Karpas-422 (cell line): ENCODE data around the gene TMEM35A. TPM values are rescaled to one million over a fixed set of nuclear protein-coding genes. Genes with fewer than 3 reads are reported as not detected.

Experiments
- DNase-seq: peaks from one replicate; pipeline ENCODE4 v3.0.0-alpha.2; 2015
- H2AFZ ChIP-seq: fragments of 200-600 bp; sonication (generic); 2 replicates; pipeline ENCODE4 v1.6.1; 2014; ENCODE audit warnings: antibody characterized with exemption, low read length, mixed read lengths
- H3K27ac ChIP-seq: fragments of 200-600 bp; sonication (generic); 2 replicates; pipeline ENCODE4 v1.5.1; 2014; ENCODE audit warnings: mild to moderate bottlenecking, low read length, moderate library complexity
- H3K27me3 ChIP-seq: fragments of 200-600 bp; sonication (generic); 2 replicates; pipeline ENCODE4 v1.6.1; 2014; ENCODE audit warnings: low read length, mixed read lengths
- H3K36me3 ChIP-seq: fragments of 200-600 bp; sonication (generic); 2 replicates; pipeline ENCODE4 v1.6.1; 2014; ENCODE audit warnings: low read length, mixed read lengths; ENCODE audit not compliant: insufficient read depth
- H3K4me1 ChIP-seq: fragments of 200-600 bp; sonication (generic); 2 replicates; pipeline ENCODE4 v1.6.1; 2014; ENCODE audit warnings: mild to moderate bottlenecking, low read length, mixed read lengths
- H3K4me2 ChIP-seq: fragments of 200-600 bp; sonication (generic); 2 replicates; pipeline ENCODE4 v1.6.1; 2014; ENCODE audit warnings: low read length, low read depth, mild to moderate bottlenecking; ENCODE audit not compliant: poor library complexity, severe bottlenecking
- H3K4me3 ChIP-seq: fragments of 200-600 bp; sonication (generic); 2 replicates; pipeline ENCODE4 v1.5.1; 2014; ENCODE audit warnings: mild to moderate bottlenecking, antibody characterized with exemption, low read length, mixed read lengths
- H3K79me2 ChIP-seq: fragments of 200-600 bp; sonication (generic); 2 replicates; pipeline ENCODE4 v1.6.1; 2014; ENCODE audit warnings: mild to moderate bottlenecking, low read length, mixed read lengths
- H3K9ac ChIP-seq: fragments of 200-600 bp; sonication (generic); 2 replicates; pipeline ENCODE4 v1.6.0; 2014; ENCODE audit warnings: low read length
- H3K9me2 ChIP-seq: fragments of 200-600 bp; sonication (generic), shearing (Covaris generic); replicated peaks from 2 replicates; pipeline ENCODE4 v1.6.0; 2014; ENCODE audit warnings: mild to moderate bottlenecking, low read length, moderate library complexity; ENCODE audit not compliant: insufficient read depth
- H3K9me3 ChIP-seq: fragments of 300-700, 200-600 bp; sonication (generic); 2 replicates; pipeline ENCODE4 v1.6.1; 2014; ENCODE audit warnings: low read length, mixed read lengths
- H4K20me1 ChIP-seq: fragments of 200-600 bp; sonication (generic); 2 replicates; pipeline ENCODE4 v1.6.1; 2014; ENCODE audit warnings: mild to moderate bottlenecking, antibody characterized with exemption, low read length, low read depth; ENCODE audit not compliant: insufficient read depth
- total RNA-seq: library from RNA; depleted of rRNA; stranded (reverse); fragments of >200 nt; shearing (Covaris generic); gene quantifications from 2 replicates; pipeline ENCODE4 v1.2.3, GENCODE V29; 2014; ENCODE audit warnings: low replicate concordance; rRNA removed

The TMEM35A gene
- total RNA-seq, 1 experiment from 2014 or later, result not detected

- H3K4me1 ChIP-seq, result peaks cover 16% of the 10 kb centered on the region
- H2AFZ ChIP-seq, result peak within 1 kb of the TSS; percentile 79
- H4K20me1 ChIP-seq, result no peaks in the 10 kb centered on the region
- H3K79me2 ChIP-seq, result peaks cover 27% of the 10 kb centered on the region
- peak; percentile 96 for DNase-seq
- no peaks in the 10 kb centered on the region for H3K27me3 ChIP-seq
- no peaks in the 10 kb centered on the region for H3K9me3 ChIP-seq
- H3K9ac ChIP-seq, result peak within 1 kb of the TSS; percentile 75
- H3K27ac ChIP-seq, result peak within 1 kb of the TSS; percentile 29; the same call in 1 of the 2 replicates
- H3K4me3 ChIP-seq, result peak within 1 kb of the TSS; percentile 74
- H3K9me2 ChIP-seq, result no peaks in the 10 kb centered on the region
- peak within 1 kb of the TSS; percentile 74 for H3K4me2 ChIP-seq
- H3K36me3 ChIP-seq, result peaks cover 5% of the 10 kb centered on the region; the same call in 1 of the 2 replicates
Observed at GRCh38 chrX:101097546-101098453, 19.1 kb downstream of the TMEM35A start, which contains the start of gene CENPI. CENPI (plus strand) TSS chrX:101098204; CDS start chrX:101101071, 2,867 bp downstream.

DNA sequence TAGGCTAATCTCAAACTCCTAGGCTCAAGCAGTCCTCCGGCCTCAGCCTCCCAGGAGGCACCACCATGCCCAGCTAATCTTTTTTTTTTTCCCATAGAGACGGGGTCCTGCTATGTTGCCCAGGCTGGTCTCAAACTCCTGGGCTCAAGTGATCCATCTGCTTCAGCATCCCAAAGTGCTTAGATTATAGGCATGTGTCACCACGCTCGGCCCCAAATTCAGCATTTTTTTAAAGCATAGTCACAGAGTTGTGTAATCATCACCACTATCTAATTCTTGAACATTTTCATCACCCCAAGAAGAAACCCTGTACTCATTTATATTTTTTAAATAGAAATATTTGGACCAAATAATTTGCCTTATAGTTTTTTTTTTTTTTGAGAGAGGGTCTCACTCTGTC is 29.6 kb downstream of the TMEM35A start:
- Histone ChIP-seq H3K4me2 (no peak overlapping the region), H3K27ac (no peak overlapping the region), H3K79me2 (no peaks in the 10 kb centered on the region), H2AFZ (no peak overlapping the region), H4K20me1 (no peaks in the 10 kb centered on the region), H3K9ac (no peak overlapping the region), H3K4me3 (no peak overlapping the region), H3K27me3 (no peaks in the 10 kb centered on the region), H3K4me1 (no peaks in the 10 kb centered on the region), H3K9me3 (no peaks in the 10 kb centered on the region), H3K9me2 (no peaks in the 10 kb centered on the region), H3K36me3 (no peaks in the 10 kb centered on the region)
- DNase-seq, result no peak

DNA sequence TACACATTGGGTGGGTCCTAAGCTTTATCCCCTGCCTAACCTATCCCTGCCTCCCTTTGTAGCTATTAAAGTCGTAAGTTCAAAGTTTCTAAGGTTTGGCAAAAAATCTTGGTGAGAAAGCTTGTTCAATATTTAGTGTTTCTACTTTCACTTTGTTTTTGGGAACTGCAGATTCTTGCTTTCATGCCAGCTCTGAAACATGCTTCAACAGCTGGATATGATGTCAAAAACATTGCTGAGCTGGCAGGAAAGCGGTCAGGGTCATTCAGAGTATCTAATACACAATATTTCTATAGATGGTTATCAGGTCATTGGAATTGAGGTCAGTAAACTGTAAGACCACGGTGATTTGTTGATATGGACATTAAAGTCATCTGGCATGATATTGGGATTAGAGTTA is 39.0 kb downstream of the TMEM35A start:
- H3K36me3 ChIP-seq, result peaks cover 5% of the 10 kb centered on the region; the same call in 1 of the 2 replicates
- no peaks in the 10 kb centered on the region for H3K79me2 ChIP-seq
- no peaks in the 10 kb centered on the region for H3K4me1 ChIP-seq
- H3K4me3 ChIP-seq, result no peak overlapping the region
- no peak overlapping the region for H2AFZ ChIP-seq
- no peaks in the 10 kb centered on the region for H3K9me3 ChIP-seq
- no peak overlapping the region for H3K27ac ChIP-seq
- no peaks in the 10 kb centered on the region for H3K27me3 ChIP-seq
- H3K9me2 ChIP-seq, result no peaks in the 10 kb centered on the region
- no peak overlapping the region for H3K4me2 ChIP-seq
- no peak overlapping the region for H3K9ac ChIP-seq
- DNase-seq, result no peak
- no peaks in the 10 kb centered on the region for H4K20me1 ChIP-seq

- H3K27me3 ChIP-seq, result no peaks in the 10 kb centered on the region
- H3K27ac ChIP-seq, result no peak overlapping the region
- no peak overlapping the region for H2AFZ ChIP-seq
- no peak overlapping the region for H3K4me3 ChIP-seq
- no peak overlapping the region for H3K4me2 ChIP-seq
- H3K9me3 ChIP-seq, result no peaks in the 10 kb centered on the region
- H3K9ac ChIP-seq, result no peak overlapping the region
- no peak for DNase-seq
- no peaks in the 10 kb centered on the region for H3K79me2 ChIP-seq
- no peaks in the 10 kb centered on the region; the same call in 1 of the 2 replicates for H3K9me2 ChIP-seq
- peaks cover 17% of the 10 kb centered on the region; the same call in 1 of the 2 replicates for H3K36me3 ChIP-seq
- no peaks in the 10 kb centered on the region for H4K20me1 ChIP-seq
- no peaks in the 10 kb centered on the region for H3K4me1 ChIP-seq
Observed at GRCh38 chrX:101136235-101136634, 57.6 kb downstream of the TMEM35A start.

Other genes starting within 250 kb of the TMEM35A start
- gene NOX1, start 204.5 kb upstream of the TMEM35A start, total RNA-seq, result not detected in 2 replicates
- gene XKRX, start 150.0 kb upstream of the TMEM35A start, total RNA-seq, result not detected in 2 replicates
- gene ARL13A, start 109.2 kb upstream of the TMEM35A start, total RNA-seq, result not detected in 2 replicates
- 11.3 and 11.6 TPM in 2 replicates for gene TRMT2B, start 26.8 kb upstream of the TMEM35A start, total RNA-seq
- 5.9 and 13.5 TPM in 2 replicates for gene CENPI, start 19.3 kb downstream of the TMEM35A start, total RNA-seq
- gene DRP2, start 140.9 kb downstream of the TMEM35A start, total RNA-seq, result 0.04 TPM in 2 replicates
- gene TAF7L, start 212.5 kb downstream of the TMEM35A start, total RNA-seq, result not detected in 2 replicates